Measurements from ENCODE around the gene THEMIS.

- TF ChIP-seq CTCF (IDR thresholded peaks at IDR 0.05) (no peak), USF1 (CRISPR knock-in tag; IDR thresholded peaks at IDR 0.05) (no peak), E2F1 (CRISPR knock-in tag; IDR thresholded peaks at IDR 0.05) (no peak), SP1 (CRISPR knock-in tag; conservative IDR thresholded peaks at IDR 0.05) (no peak), E2F5 (CRISPR knock-in tag; IDR thresholded peaks at IDR 0.05) (no peak), HMGXB4 (CRISPR knock-in tag; IDR thresholded peaks at IDR 0.05) (no peak)
These were observed 125.5 kb downstream of the THEMIS start for GRCh38 chr6:127775371-127775770.
